NCI-H2171 (cell line): Measurements from ENCODE around the gene PDZD2.
"Not testable (repeated sequence)": the region's sequence is repeated elsewhere in the genome, so short reads cannot be mapped to it uniquely, and the experiment has no call there.

Experiments
- DNase-seq: peaks from one replicate; lab custom pipeline; 2025; lab: John Stamatoyannopoulos, UW

The PDZD2 gene

DNA sequence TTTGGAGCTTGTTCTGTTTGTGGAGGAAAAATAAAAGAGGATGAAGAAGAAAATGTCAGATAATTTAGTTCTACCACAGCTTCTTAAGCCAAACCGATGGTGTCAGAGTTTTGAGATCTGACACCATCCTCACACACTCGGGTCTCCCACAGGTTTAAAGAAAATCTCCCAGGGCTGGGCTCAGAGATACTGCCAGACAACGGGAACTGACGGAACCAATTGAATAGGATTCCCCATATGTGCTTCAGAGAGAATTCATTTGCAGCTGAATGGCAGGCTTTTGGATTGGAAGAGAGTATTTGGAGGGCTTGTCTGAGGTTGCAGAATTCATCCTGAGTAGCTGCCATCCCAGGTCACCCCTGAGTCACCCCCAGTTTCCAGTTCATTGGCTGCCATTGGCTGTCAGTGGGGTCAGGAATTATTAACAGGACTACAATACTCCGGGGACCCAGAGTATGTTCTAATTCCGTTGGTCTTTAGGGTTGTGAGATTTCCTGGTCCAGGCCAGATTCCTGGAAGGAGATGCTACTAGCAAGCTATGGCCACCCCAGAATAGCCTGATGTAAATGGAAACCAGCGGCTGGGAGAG lies 131.3 kb downstream of the PDZD2 start:
- DNase-seq, result no peak

DNA sequence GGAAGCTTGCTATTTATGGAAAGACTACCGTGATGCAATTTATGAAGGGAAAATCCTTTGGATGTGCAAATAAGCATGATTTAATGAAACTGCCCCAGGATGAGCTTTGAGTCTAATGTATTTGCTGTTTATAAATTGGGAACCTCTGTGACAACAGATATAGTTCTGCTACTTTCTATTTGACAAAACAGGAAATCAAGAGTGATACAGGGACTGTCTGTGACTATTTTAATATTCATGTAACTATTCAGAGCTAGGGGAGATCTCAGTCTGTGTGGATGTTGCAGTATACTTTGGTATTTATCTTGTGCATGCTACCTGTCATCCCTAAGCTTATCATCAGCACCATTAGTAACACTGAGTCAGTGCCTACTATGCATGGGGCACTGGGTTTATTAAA lies 132.1 kb downstream of the PDZD2 start:
- no peak for DNase-seq

DNA sequence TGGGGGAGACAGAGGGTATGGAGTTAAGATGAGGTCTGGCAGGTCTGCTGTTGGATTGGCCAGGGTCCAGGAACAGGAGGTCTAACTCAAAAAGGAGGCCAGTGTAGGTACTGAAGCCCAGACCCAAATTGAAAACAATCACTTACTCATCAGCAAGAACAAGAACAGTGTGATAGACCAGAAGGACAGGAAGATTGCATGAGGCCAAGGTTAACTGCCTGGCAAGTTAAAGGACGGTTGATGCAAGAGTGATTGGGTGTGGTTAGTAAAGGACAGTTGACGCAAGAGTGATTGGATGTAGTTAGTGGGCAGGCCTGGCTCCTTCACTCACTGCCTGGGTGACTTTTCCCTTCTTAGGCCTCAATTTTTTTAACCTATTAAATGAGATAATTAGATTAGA lies 132.6 kb downstream of the PDZD2 start:
- no peak for DNase-seq

DNA sequence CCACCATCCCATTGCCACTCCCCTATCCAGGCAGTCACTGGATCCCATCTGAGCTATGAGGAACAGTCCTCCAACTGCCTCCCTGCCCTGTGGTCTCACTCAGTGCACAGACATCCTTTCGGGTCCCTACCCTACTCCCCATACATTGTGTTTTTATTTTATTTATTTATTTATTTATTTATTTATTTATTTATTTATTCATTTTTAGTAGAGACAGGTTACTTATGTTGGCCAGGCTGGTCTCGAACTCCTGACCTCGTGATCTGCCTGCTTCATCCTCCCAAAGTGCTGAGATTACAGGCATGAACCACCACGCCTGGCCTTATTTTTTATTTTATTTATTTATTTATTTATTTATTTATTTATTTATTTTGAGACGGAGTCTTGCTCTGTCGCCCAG lies 137.4 kb downstream of the PDZD2 start:
- not testable (repeated sequence) for DNase-seq

DNA sequence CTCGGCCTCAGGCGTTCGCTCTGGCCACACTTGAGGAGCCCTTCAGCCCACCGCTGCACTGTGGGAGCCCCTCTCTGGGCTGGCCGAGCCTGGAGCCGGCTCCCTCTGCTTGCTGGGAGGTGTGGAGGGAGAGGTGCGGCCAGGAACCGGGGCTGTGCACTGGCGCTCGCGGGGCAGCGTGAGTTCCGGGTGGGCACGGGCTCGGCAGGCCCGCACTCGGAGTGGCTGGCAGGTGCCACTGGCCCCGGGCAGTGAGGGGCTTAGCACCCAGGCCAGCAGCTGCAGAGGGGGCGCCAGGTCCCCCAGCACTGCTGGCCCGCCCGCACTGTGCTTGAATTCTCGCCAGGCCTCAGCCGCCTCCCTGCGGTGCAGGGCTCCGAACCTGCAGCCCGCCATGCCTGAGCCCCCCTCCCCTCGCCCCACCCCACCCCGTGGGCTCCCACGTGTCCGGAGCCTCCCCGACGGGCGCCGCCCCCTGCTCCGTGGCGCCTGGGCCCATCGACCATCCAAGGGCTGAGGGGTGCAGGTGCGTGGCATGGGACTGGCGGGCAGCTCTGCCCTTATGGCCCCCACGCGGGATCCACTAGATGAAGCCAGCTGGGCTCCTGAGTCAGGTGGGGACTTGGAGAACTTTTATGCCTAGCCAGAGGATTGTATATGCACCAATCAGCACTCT lies 138.2 kb downstream of the PDZD2 start:
- DNase-seq, result no peak

DNA sequence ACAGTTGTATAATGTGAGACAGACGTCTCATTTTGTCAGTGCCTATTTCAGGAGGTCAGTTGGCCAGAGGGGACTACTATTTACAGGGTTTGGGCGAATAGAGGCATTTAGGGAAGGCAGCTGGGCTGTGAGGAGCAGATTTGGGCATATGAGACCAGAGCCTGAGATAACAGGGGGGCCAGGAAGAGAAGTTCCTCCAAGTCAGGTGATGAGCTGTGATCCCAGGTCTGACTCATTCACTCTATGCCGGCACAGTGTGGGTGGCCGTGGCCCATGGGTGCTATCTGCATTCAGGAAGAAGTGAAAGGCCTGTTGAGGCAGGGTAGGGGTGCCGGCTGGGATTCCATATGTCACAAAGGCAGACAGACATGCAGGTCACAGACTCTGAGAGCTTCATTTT lies 142.8 kb downstream of the PDZD2 start:
- DNase-seq, result no peak

DNA sequence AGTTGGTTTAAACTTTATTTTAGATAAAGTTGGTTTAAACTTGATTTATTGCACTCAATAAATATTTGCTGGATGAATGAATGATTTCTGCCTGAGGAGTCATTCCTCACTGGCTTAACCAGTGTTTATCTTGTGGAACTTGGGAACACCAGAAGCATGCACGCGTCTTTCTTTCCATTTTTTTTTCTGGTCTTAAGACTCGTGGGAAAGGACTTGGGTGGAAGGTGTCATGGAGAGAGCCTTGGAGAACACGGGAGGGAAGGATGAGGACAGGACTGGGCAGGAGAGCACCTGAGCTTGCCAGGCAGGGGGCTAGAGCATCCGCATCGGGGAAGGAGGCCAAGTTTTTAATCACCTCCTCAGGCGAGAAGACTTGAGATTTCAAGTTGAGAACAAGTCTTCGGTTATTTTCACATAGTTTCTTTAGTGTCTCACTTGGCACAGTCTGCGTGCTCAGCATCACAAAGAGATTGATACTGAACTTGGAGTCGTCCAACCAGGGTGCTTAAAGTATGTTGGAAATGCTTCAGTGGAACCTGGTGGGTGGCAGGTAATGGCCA lies 144.2 kb downstream of the PDZD2 start:
- no peak for DNase-seq

DNA sequence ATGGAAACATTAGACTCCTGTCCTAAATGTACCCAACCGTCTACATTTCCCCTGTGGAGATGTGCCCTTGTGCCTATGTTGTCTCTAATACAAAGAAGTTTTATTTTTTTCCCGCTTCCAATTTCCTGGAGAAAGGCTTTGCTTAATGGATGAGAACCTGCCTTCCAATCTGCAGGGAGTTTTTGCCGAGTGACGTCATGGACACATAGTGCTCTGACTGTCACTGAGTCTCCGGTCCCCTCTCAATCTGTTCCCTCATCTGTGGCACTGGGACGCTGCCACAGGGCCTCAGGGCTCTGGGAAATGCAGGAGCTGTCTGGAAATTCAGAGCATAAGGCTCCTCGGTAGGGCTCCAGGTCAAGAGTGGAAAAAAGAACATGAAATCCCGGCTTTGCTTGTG lies 144.8 kb downstream of the PDZD2 start:
- DNase-seq, result no peak

DNA sequence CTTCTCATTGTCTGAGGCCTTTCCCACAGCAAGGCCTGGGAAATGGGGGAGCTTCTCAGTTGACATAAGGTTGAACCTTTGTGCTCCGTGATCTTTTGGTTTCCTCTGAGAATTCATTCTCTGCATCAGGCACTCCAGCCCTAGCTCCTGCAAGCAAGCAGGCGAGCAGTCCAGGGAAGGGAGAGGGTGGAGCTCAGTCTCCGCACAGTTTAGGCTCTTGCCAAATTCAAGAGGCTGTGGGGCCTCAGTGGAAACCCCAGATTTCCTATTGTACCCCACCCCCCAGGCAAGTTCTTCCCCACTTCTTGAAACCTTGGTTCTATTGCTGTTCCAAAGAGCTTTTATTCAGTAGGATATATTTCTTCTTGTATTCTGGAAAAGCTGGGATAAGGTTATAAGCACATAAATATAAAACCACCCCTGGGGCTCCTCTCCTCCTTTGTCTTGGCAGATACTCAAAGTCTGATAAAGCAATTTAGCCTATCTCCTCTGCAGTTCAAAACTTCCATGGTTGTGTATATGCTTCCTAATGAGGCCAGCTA lies 147.2 kb downstream of the PDZD2 start:
- DNase-seq, result no peak

DNA sequence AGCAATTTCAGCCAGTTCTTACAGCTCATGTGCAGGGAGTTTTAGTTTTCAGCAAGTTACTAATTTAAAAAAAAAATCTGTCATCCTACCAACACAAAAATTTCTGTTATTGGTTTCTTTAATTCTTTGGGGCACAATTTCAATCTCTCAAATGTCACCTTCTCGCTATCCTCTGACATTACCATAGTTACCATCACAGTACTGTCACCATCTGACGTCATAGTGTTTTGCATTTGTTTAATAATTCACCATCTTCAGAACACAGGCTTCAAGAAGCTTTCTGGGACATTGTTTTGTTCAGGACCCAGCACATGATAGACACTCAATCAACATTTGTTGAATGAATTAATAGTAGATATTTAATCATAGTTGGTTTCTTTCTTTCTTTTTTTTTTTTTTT lies 155.1 kb downstream of the PDZD2 start:
- no peak for DNase-seq

DNA sequence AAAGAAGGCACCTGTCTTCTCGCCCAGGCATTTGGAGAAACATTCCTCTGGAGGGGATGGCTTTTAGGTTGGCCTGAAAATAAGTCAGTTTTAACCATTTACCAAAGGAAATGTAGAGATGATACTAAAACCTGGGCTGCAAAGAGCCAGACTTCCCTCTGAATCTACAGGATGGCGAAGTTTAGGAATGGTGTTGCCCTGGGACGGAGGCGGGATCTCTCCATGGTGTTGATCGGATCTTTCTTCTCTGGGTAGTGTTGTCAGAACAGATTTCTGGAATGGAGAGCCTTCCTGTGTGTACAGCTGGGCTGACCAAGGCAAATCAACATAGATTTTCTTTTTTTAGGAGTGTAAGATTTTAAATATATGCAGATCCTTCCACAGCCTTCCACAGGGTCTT lies 159.2 kb downstream of the PDZD2 start:
- DNase-seq, result no peak

DNA sequence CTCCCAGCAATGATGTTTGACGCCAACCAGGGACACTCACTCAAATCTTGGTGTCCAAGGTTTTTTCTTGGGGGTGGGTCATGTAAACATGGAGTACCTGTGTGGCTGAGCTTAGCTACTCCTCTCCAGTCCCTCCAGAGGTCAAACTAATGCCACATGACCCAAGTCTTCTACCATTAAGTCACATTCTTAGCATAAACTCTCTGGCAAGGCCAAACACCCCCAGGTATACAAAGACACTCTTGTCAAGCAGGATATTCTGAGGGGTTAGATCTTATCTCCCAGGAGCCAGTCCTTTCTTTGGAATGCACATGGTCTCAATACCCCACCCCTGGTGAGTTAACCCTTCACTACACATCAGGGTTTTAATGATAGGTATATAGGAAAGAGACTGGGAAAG lies 161.4 kb downstream of the PDZD2 start:
- DNase-seq, result no peak

DNA sequence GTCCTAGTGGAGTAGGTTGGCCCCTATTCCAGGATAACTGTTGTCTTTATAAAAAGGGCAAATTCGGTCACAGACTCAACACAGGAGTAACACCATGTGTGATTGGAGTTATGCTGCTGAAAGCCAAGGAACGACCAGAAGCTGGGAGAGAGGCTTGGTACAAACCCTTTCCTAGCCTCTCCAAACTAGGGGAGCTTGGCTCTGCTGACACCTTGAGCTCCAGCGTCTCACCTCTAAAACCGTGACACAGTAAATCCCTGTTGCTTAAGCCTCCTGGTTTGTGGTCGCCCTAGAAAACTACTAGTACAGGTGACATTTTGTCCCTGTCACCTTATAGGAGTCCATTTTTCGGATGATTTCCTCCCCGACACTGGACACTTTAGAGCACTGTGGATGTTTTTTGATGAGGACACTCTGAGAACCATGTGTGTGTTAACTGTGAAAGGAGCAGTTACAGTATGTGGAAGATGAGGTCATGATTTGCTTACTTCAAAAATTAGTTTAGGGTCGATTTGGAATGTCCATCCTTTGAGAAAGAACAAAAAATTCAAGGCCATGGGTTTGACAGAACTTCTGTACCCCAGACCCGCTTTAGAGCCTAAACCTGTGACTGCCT lies 167.0 kb downstream of the PDZD2 start:
- DNase-seq, result no peak

DNA sequence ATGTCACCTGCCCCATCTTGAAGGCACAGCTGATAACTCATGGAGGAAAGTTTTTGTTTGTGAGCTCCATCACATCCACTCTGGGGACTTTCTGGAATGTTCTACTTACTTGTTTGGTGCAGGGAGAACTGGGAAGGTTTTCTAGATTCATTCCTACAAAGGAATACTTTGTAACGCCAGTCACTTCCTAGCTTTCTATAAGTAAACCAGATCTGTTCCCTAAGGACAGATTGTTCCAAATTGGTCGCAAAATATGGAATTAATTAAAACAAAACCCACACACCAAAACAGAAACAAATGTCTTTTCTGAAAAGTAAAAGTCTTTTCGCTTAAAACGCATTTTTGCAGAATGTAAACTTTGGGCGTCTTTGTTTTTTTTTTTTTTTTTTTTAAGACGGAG lies 167.6 kb downstream of the PDZD2 start:
- DNase-seq, result no peak

DNA sequence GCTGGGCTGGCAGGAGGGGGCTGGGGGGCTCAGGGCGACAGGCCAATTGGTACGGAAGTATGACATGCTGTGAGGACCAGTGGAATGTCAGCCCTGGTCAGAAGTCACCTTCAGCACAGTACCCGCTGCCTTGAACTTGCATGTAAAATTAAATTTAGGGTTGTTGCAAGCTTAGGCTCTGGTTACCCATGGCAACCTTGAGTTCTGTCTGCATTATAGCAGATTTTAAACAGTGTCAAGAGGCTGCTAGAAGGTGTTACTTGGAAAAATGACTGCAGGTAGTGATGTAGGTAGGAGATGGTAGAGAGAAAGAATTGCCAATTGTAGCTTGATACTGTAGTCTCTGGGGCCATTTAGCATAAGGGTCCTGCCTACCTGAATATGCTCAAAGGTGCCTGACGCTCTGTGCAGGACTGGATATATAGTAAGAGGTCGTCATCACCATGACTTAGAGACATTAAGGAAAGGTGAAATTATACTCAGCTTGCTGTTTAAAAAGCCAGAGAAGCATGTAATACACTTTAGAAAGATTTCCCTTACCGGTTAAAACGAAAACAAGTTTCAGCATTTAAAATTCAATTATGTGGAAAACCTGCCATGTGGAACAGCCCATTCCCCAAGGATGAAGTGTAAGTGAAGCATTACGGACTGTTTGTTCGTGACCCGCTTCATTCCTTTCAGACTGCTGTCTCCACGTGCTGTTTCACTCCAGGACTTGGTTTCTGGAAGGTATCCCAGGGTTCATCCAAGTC lies 169.0 kb downstream of the PDZD2 start:
- no peak for DNase-seq

DNA sequence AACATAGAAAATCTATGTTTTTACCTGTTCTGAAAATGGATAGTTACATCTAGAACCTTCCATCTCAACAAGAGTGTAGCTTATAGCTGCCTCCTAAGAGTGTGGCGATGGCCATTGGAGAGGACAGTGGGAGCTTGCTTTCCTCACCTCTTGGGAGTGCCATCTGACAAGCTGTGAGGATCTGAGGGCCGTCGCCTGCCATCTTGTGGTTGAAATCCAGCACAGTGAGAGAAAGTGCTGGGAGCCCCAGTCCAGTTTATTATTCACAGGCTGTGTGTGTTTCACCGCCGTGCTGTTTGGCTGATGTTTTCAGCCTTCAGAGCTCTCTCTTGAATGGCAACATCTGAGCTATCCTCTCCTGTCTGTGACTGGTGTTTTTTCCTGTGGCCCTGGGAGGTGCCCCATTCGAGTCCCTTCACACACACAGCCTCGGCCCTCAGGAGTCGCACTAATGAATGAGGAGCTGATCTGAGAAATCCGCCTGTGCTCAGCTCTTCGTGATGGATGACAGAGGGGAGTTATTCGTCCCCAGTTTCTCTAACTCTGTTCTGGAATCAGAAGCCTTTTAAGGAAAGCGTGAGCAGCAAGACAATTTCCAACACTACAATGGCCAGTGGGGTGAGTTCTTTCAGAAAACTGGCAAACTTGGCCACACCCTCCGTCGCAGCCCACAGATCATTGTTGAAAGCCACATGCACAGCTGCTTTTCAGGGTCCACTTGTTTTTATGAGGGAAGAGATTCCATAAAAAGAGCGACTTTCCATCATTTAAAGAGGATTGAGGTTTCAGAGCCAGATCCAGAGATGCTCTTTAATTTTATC lies 170.3 kb downstream of the PDZD2 start:
- DNase-seq, result no peak

DNA sequence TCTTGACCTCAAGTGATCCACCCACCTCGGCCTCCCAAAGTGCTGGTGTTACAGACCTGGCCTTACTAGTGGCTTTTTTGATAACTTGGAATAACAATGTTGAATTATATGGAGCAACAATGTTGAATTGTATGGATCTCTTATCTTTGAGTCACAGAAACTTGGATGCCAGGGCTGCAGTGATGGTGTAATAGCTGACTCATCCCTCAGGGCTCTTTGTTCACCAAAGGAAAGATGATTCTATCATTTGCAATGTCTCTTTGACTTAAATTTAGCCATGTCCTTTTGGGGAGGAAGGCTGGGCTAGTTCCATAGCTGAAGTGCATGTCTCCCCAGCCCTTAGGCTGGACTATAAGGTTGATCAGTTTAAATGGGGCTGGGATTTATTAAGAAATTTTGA lies 172.3 kb downstream of the PDZD2 start:
- DNase-seq, result no peak

DNA sequence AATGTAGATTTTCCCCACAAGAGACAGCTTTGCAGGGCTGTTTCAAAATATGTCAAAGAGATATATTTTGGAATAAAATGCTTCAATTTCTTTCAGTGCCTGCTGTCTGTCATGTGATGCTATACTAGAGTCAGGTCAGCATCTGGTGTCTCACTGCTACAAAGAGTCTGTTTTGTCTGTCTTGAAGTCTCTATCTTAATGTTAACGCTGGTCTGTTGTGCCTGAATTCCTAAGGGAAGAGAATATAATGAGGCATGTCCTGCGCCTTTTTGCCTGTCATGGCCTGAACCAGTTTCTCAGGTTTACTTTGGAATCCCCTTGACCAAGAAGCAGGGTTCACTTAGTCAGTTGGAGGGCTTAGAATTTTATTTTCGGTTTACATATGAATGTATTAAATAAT lies 176.4 kb downstream of the PDZD2 start:
- DNase-seq, result peak; percentile 67

DNA sequence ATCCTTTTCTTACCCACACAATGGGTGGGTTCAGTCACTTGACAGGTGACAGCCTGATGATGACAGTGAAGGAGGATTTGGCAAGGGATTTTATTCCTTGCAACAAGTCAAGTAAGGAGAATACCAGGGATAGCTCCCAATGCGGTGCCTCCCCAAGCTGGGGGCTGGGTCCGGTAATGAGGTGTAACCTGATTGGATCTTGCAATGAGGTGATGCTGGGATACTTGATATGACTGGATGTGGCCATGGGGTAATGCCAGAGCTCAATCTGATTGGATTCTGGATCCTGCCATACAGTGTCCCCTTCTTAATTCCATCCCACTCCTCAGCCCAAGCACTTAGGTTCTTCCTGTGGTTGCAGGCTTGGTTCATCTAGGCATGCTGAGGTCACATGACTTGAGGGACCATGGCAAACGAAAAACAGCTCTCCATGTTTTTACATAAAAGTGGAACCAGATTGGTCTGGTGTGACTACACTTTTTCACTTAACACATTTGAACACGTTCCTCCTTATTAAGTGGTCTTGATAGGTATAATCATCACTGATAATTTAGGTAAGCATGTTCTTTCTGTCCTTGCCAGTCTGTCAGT lies 181.1 kb downstream of the PDZD2 start:
- no peak for DNase-seq

DNA sequence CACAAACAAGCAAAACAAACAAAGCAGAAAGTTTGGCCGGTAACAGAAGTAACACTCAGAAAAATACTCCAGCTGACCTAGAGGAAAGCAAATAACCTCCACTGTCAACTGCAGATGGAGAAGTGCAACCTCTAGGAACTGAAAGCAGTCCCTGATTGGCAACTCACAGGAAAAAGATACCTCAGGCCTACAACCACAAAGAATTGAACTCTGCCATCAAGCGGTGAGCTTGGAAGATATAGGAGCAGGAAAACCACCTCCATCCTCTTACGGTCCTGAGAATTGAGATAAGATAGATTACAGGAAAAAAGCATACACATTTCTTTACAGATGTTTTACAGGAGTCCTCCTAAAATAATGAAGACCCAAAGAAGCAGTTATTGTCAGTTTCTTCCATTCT lies 184.5 kb downstream of the PDZD2 start:
- DNase-seq, result no peak

DNA sequence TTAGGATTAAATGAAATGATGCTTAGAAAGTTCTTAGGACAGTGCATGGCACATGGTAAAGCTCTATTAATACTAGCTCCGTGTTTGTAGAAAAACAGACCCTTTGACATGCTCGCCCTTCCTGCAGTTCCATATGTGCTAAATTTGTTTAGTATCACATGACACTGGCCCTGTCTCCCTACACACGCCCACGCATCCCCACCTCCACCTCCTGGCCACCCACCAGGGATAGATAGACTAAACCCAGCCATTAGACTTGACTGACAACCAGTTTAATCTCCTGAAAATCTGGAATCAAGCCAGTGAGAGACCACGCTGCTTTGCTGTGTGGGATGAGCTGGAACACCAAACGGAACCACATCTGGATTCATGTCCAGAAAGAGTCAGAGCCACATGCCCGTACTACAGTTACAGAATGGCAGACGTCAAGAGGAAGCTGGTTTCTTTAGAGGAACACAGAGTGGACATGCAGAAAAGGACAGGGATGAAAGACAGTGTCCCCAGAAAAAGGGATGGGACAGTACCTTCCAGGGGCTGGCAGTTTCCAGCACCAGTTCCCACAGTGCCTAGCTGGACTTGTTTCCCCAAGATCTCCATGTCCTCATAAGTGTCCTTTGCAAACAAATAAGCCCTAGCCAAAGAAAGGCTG lies 186.1 kb downstream of the PDZD2 start:
- no peak for DNase-seq
